Mammary epithelial cell (primary cell): ENCODE results near the gene VAPA.

Source experiments
- EZH2 ChIP-seq: IDR thresholded peaks from 2 replicates; pipeline ENCODE4 v1.6.1; 2012; ENCODE audit warnings: low read length, inconsistent platforms, borderline replicate concordance
- TF ChIP-seq, protein P1 (sequence below), 2 donors: IDR thresholded peaks in 1 of 2; conservative IDR thresholded peaks in 1 of 2; 2 replicates each; pipeline ENCODE4 v1.5.1; 2011 to 2012; ENCODE audit warnings: inconsistent platforms in 2 of 2, low read length in 2 of 2, mild to moderate bottlenecking in 2 of 2, control low read depth in 1 of 2, low read depth in 1 of 2; ENCODE audit not compliant: insufficient read depth in 1 of 2; ENCODE audit errors: extremely low read depth in 1 of 2

DNA sequence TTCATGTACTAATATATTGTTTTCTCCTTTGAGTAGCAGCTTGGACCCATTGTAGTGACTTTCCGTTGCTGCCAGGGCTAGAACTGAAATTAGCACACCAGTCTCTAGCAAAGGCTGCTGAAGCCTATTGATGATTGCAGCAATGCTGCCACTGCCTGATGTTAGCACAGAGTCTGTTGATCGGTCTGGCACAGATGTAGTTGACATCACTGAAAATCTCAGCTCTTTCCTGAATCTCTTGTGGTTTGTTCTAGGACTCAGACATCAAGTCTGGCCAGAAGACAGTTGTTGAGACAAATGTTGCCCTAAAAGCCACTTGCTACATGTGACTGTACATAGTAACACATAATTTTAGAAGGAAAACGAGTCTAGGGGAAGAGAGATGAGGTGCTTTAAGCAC, 47.2 kb downstream of the VAPA start:
- TF ChIP-seq EZH2: no peak
- TF ChIP-seq, protein P1, sequence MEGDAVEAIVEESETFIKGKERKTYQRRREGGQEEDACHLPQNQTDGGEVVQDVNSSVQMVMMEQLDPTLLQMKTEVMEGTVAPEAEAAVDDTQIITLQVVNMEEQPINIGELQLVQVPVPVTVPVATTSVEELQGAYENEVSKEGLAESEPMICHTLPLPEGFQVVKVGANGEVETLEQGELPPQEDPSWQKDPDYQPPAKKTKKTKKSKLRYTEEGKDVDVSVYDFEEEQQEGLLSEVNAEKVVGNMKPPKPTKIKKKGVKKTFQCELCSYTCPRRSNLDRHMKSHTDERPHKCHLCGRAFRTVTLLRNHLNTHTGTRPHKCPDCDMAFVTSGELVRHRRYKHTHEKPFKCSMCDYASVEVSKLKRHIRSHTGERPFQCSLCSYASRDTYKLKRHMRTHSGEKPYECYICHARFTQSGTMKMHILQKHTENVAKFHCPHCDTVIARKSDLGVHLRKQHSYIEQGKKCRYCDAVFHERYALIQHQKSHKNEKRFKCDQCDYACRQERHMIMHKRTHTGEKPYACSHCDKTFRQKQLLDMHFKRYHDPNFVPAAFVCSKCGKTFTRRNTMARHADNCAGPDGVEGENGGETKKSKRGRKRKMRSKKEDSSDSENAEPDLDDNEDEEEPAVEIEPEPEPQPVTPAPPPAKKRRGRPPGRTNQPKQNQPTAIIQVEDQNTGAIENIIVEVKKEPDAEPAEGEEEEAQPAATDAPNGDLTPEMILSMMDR (conservative IDR thresholded peaks at IDR 0.05 in 1 of 2, IDR thresholded peaks at IDR 0.05 in 1 of 2; ENCODE audit: extremely low read depth in 1 of 2, insufficient read depth in 1 of 2, low read depth in 1 of 2, low read length in 2 of 2): no peak
